Panc1 (cell line): ENCODE results near the gene NADSYN1. TPM values are rescaled to one million over a fixed set of nuclear protein-coding genes. Genes with fewer than 3 reads are reported as not detected.

Source experiments
- ATAC-seq: fragments of 200-7000 bp; cut with Tn5 transposase; 2 replicates; pipeline ENCODE4 v1.9.1; 2020; ENCODE audit warnings: mild to moderate bottlenecking, moderate library complexity
- BruUV-seq: library from RNA; stranded (reverse); fragments of 400-500 nt; replicated peaks from 2 replicates; lab custom pipeline; 2021; lab: Mats Ljungman, UMichigan
- CTCF ChIA-PET: fragments of 300-600 bp; sonication (Branson Sonifier 250); formaldehyde crosslinking; loops from one replicate; lab custom pipeline; 2022; ENCODE audit warnings: antibody characterized with exemption; lab: Charles Lee
- POLR2A ChIA-PET: fragments of 300-600 bp; sonication (Branson Sonifier 250); formaldehyde crosslinking; loops from one replicate; lab custom pipeline; 2022; ENCODE audit warnings: antibody characterized with exemption; lab: Charles Lee
- DNase-seq: peaks from one replicate; pipeline ENCODE4 v3.0.0-alpha.2; 2010; ENCODE audit warnings: low read depth, low spot score
- H3K27ac ChIP-seq: 2 replicates; pipeline ENCODE4 v1.5.1; 2011; ENCODE audit warnings: mild to moderate bottlenecking, low read length, inconsistent platforms
- H3K27me3 ChIP-seq: fragments of 200-500 bp; sonication (Bioruptor generic); 2 replicates; pipeline ENCODE4 v1.6.0; 2014; ENCODE audit warnings: low read length, inconsistent platforms; ENCODE audit not compliant: control insufficient read depth, insufficient read depth
- H3K36me3 ChIP-seq: fragments of 200-500 bp; sonication (Bioruptor generic); 2 replicates; pipeline ENCODE4 v1.5.1; 2014; ENCODE audit warnings: inconsistent platforms, mild to moderate bottlenecking, low read length, moderate library complexity; ENCODE audit not compliant: control insufficient read depth, insufficient read depth
- H3K4me1 ChIP-seq: 2 replicates; pipeline ENCODE4 v1.5.1; 2011; ENCODE audit warnings: inconsistent platforms, mild to moderate bottlenecking, low read length, moderate library complexity; ENCODE audit not compliant: control insufficient read depth, insufficient read depth
- H3K4me3 ChIP-seq, 2 experiments: 2 replicates each; pipeline ENCODE4 v1.5.1; 2011 to 2012; ENCODE audit warnings: low read depth in 2 of 2, low read length in 2 of 2, mild to moderate bottlenecking in 2 of 2, inconsistent platforms in 1 of 2, moderate library complexity in 1 of 2
- H3K9me3 ChIP-seq: fragments of 200-500 bp; sonication (Bioruptor generic); 2 replicates; pipeline ENCODE4 v1.5.1; 2014; ENCODE audit warnings: low read depth, mild to moderate bottlenecking, inconsistent platforms, low read length, moderate library complexity; ENCODE audit not compliant: control insufficient read depth, insufficient read depth
- POLR2AphosphoS5 ChIP-seq: IDR thresholded peaks from 2 replicates; pipeline ENCODE4 v1.6.1; 2012; ENCODE audit warnings: mild to moderate bottlenecking, low read depth, low read length, moderate library complexity
- REST ChIP-seq, 2 experiments: IDR thresholded peaks; 2 replicates each; pipeline ENCODE4 v1.6.1; 2011 to 2012; ENCODE audit warnings: low read depth in 2 of 2, control low read depth in 1 of 2, low read length in 1 of 2, mild to moderate bottlenecking in 1 of 2, moderate library complexity in 1 of 2; ENCODE audit not compliant: insufficient read depth in 1 of 2
- SIN3A ChIP-seq: IDR thresholded peaks from 2 replicates; pipeline ENCODE4 v1.6.1; 2012; ENCODE audit warnings: low read depth, mild to moderate bottlenecking, low read length, moderate library complexity, borderline replicate concordance; ENCODE audit not compliant: insufficient read depth
- TCF7L2 ChIP-seq: IDR thresholded peaks from 2 replicates; pipeline ENCODE4 v1.6.1; 2011; ENCODE audit warnings: mild to moderate bottlenecking, low read depth, low read length, inconsistent platforms
- in situ Hi-C: cut with HindIII; loops from 2 replicates; pipeline ENCODE4 v1.10.0; 2016; ENCODE audit warnings: low sequenced_read_pairs, low pct_unique_long_range_greater_than_20kb
- intact Hi-C: fragments of 100-400 bp; cut with micrococcal nuclease; formaldehyde crosslinking; loops from one replicate; pipeline ENCODE4 v1.10.0; 2022; ENCODE audit not compliant: unreplicated experiment
- total RNA-seq: library from RNA; stranded (reverse); gene quantifications from one replicate; pipeline ENCODE4 v1.2.1, GENCODE V29; 2021; ENCODE audit not compliant: unreplicated experiment
- TF ChIP-seq, protein P1 (sequence below): fragments of 450-650 bp; IDR thresholded peaks from 2 replicates; pipeline ENCODE4 v1.5.1; 2017; ENCODE audit warnings: mild to moderate bottlenecking

NADSYN1 gene
- total RNA-seq, 1 experiment from 2014 or later, result 76.1 TPM

DNA sequence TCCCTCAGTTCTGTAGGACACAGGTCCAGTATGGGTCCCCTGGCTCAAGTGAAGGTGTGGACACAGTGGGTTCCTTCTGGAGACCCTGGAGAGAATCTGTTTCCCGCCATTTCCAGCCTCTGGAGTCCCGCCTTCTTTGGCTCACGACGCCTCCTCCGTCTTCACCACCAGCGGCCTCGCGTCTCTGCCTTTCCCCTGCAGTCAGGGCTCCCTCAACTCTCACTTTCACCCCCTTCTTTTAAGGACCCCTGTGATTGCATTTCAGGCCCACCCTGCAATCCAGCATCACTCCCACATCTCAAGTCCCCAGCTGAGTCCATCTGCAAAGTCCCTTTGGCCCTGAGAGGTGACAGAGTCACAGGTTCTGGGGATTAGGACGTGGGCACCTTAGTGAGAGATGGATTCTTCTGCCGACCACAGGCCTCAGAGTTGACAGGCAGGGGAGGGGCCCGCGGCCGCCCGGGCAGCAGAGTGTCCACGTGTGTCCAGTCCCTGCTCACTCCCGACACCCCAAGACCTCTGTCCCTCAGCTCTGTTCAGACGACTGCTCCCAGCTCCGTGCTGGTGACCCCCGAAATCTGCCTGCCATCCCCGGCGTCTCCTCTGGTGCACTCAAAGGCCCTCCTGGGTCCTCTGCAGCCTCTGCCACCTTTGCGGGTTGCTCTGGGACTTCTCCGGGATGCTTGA lies 37.2 kb downstream of the NADSYN1 start:
- in situ Hi-C loops, result no loop called here
- Histone ChIP-seq H3K27ac (no peak overlapping the region), H3K4me3 (no peak overlapping the region), H3K27me3 (no peaks in the 10 kb centered on the region), H3K36me3 (no peaks in the 10 kb centered on the region), H3K9me3 (no peaks in the 10 kb centered on the region), H3K4me1 (peaks cover 10% of the 10 kb centered on the region; the same call in 1 of the 2 replicates)
- POLR2A ChIA-PET, result interaction anchor here (0.5 kb wide), 1 partner anchor 12 kb away, joined by 16 read pairs; no protein-coding TSS in a partner anchor
- ATAC-seq (no peak), DNase-seq (no peak)
- TF ChIP-seq REST (IDR thresholded peaks at IDR 0.05; ENCODE audit: insufficient read depth in 1 of 2, low read depth in 2 of 2, low read length in 1 of 2), result no peak
- TF ChIP-seq TCF7L2, result no peak
- TF ChIP-seq, protein P1, sequence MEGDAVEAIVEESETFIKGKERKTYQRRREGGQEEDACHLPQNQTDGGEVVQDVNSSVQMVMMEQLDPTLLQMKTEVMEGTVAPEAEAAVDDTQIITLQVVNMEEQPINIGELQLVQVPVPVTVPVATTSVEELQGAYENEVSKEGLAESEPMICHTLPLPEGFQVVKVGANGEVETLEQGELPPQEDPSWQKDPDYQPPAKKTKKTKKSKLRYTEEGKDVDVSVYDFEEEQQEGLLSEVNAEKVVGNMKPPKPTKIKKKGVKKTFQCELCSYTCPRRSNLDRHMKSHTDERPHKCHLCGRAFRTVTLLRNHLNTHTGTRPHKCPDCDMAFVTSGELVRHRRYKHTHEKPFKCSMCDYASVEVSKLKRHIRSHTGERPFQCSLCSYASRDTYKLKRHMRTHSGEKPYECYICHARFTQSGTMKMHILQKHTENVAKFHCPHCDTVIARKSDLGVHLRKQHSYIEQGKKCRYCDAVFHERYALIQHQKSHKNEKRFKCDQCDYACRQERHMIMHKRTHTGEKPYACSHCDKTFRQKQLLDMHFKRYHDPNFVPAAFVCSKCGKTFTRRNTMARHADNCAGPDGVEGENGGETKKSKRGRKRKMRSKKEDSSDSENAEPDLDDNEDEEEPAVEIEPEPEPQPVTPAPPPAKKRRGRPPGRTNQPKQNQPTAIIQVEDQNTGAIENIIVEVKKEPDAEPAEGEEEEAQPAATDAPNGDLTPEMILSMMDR, result no peak
- TF ChIP-seq POLR2AphosphoS5, result no peak
- no peak for TF ChIP-seq SIN3A
- intact Hi-C loops, result no loop called here
- BruUV-seq, result no TSS peak
- CTCF ChIA-PET, result no interaction called here

GRCh38 chr11:71490731-71491390 lies 37.9 kb downstream of the NADSYN1 start:
- Histone ChIP-seq H3K27me3 (no peaks in the 10 kb centered on the region), H3K9me3 (no peaks in the 10 kb centered on the region), H3K27ac (no peak overlapping the region), H3K36me3 (no peaks in the 10 kb centered on the region), H3K4me1 (peaks cover 10% of the 10 kb centered on the region; the same call in 1 of the 2 replicates), H3K4me3 (no peak overlapping the region)
- CTCF ChIA-PET, result no interaction called here
- DNase-seq (no peak), ATAC-seq (no peak)
- in situ Hi-C loops (no loop called here), intact Hi-C loops (no loop called here)
- POLR2A ChIA-PET, result interaction anchor here (0.5 kb wide), 1 partner anchor 11 kb away, joined by 16 read pairs; no protein-coding TSS in a partner anchor
- no TSS peak for BruUV-seq
- TF ChIP-seq SIN3A (no peak), POLR2AphosphoS5 (no peak)
- TF ChIP-seq, protein P1, result no peak
